Uterus (tissue), 4 donors: ENCODE results near the gene SLC9A1. TPM values are rescaled to one million over a fixed set of nuclear protein-coding genes. Genes with fewer than 3 reads are reported as not detected.

ENCODE experiments used
- DNase-seq, 2 donors: peaks; one replicate each; pipeline ENCODE4 v3.0.0-alpha.2; 2019 to 2020
- H3K27ac ChIP-seq, 2 donors: fragments of 200-600 bp; sonication (generic); 1 replicate in 1 of 2; 2 replicates in 1 of 2; pipeline ENCODE4 v1.5.1; 2016 to 2018
- H3K27me3 ChIP-seq, 2 donors: fragments of 200-600 bp; sonication (generic); one replicate each; pipeline ENCODE4 v1.5.1; 2018 to 2019; ENCODE audit warnings: control low read depth in 1 of 2
- H3K36me3 ChIP-seq, 2 donors: fragments of 200-600 bp; sonication (generic); one replicate each; pipeline ENCODE4 v1.5.1; 2019; ENCODE audit warnings: control low read depth in 1 of 2
- H3K4me1 ChIP-seq, 2 donors: fragments of 200-600 bp; sonication (generic); one replicate each; pipeline ENCODE4 v1.5.1; 2018 to 2019; ENCODE audit warnings: control low read depth in 1 of 2
- H3K4me3 ChIP-seq, 2 donors: fragments of 200-600 bp; sonication (generic); 1 replicate in 1 of 2; 2 replicates in 1 of 2; pipeline ENCODE4 v1.5.1; 2018 to 2019; ENCODE audit warnings: mild to moderate bottlenecking in 1 of 2
- H3K9me3 ChIP-seq, 2 donors: fragments of 200-600 bp; sonication (generic); one replicate each; pipeline ENCODE4 v1.5.1; 2019; ENCODE audit warnings: control low read depth in 1 of 2
- CTCF ChIP-seq, 4 experiments: fragments of 200-600 bp in 2 of 4; fragments of 450-650 bp in 2 of 4; sonication (generic) in 2 of 4; IDR thresholded peaks; one replicate each; pipeline ENCODE4 v1.5.1; 2016 to 2019; ENCODE audit warnings: antibody characterized with exemption in 4 of 4, mild to moderate bottlenecking in 2 of 4, moderate library complexity in 1 of 4
- POLR2A ChIP-seq, 2 donors: fragments of 450-650 bp; IDR thresholded peaks; one replicate each; pipeline ENCODE4 v1.6.1; 2016; ENCODE audit warnings: antibody characterized with exemption in 2 of 2, mild to moderate bottlenecking in 1 of 2, moderate library complexity in 1 of 2
- intact Hi-C: fragments of 100-400 bp; cut with DNase I; formaldehyde crosslinking; loops from one replicate; pipeline ENCODE4 v1.15.1; 2023; ENCODE audit warnings: low total_unique reads
- total RNA-seq, 4 donors: library from RNA; depleted of rRNA in 3 of 4; stranded (reverse); fragments of >200 nt in 3 of 4; gene quantifications; one replicate each; pipeline versions ENCODE4 v1.1.0 to v1.2.4, GENCODE V29; 2014 to 2023
- donor health status: DM: yes; HTN: yes; CAD: no.

The SLC9A1 gene
- total RNA-seq, 4 donors from 2014 or later = 3.1 to 33.6 (median 18.4) TPM

GRCh38 chr1:27147842-27148518 lies 6.9 kb downstream of the SLC9A1 start:
- intact Hi-C loops = no loop called here

GRCh38 chr1:27145934-27146354 lies 9.0 kb downstream of the SLC9A1 start:
- H3K4me3 ChIP-seq = no peak overlapping the region
- TF ChIP-seq CTCF (IDR thresholded peaks at IDR 0.05) (no peak), POLR2A (IDR thresholded peaks at IDR 0.05) (no peak)
- H3K4me1 ChIP-seq = peaks cover 0 to 14% of the 10 kb centered on the region in 2 donors

More at GRCh38 chr1:27147842-27148518, 6.9 kb downstream of the SLC9A1 start:
- H3K36me3 ChIP-seq = no peaks in the 10 kb centered on the region
- H3K4me3 ChIP-seq = no peak overlapping the region
- no peaks in the 10 kb centered on the region for H3K9me3 ChIP-seq
- TF ChIP-seq POLR2A (IDR thresholded peaks at IDR 0.05) (no peak), CTCF (IDR thresholded peaks at IDR 0.05) (no peak)
- H3K27me3 ChIP-seq = no peaks in the 10 kb centered on the region
- H3K27ac ChIP-seq = no peak overlapping the region
- DNase-seq = no peak
- peaks cover 0 to 14% of the 10 kb centered on the region in 2 donors for H3K4me1 ChIP-seq

DNA sequence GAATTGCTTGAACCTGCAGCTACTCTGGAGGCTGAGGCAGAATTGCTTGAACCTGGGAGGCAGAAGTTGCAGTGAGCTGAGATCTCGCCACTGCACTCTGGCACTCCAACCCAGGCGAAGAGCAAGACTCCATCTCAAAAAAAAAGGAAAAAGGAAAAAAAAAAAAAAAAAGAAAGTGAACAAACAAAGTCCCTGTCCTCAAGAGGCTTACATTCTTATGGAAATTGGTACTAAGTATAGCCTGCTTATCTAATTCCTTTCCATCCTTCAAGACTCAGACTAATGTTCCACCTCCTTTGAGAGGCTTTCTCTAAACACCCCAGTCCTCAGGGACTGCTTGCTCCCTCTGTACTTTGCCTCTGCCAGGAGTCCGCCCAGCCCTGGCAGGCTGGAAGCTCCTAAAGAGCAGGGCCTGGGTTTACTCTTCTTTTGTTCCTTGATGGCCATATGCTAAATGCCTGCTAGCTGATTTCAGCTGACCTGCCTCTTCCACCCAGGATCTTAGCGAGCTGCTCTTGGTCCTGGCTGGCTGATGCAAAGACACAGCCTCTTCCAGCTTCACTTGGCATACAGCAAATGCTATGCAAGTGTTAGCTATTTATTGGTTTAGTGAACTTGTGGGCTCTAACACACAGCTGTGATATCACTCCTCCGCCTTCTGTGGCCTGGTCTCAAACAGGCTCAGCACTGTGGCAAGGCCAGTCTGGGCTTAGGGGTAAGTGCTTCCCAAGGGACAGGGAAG lies 9.8 kb downstream of the SLC9A1 start:
- Histone ChIP-seq H3K36me3 (no peaks in the 10 kb centered on the region), H3K9me3 (no peaks in the 10 kb centered on the region), H3K4me3 (no peak overlapping the region), H3K27me3 (no peaks in the 10 kb centered on the region), H3K4me1 (peaks cover 0 to 14% of the 10 kb centered on the region in 2 donors), H3K27ac (peak overlapping the region; percentile 71 to 80)
- intact Hi-C loops = no loop called here
- DNase-seq = peak in 1 of 2 donors; percentile 33
- no peak for TF ChIP-seq POLR2A (IDR thresholded peaks at IDR 0.05)
- no peak for TF ChIP-seq CTCF (IDR thresholded peaks at IDR 0.05)

More at GRCh38 chr1:27145934-27146354, 9.0 kb downstream of the SLC9A1 start:
- Histone ChIP-seq H3K36me3 (no peaks in the 10 kb centered on the region), H3K27ac (peak overlapping the region; percentile 71 to 80), H3K27me3 (no peaks in the 10 kb centered on the region), H3K9me3 (no peaks in the 10 kb centered on the region)
- intact Hi-C loops = no loop called here
- DNase-seq = peak; percentile 60 to 71

GRCh38 chr1:27144049-27144748 lies 10.7 kb downstream of the SLC9A1 start:
- H3K4me3 ChIP-seq = no peak overlapping the region
- H3K27me3 ChIP-seq = no peaks in the 10 kb centered on the region
- H3K9me3 ChIP-seq = no peaks in the 10 kb centered on the region
- no peak for DNase-seq
- peak overlapping the region; percentile 71 to 80 for H3K27ac ChIP-seq
- no peaks in the 10 kb centered on the region for H3K36me3 ChIP-seq
- H3K4me1 ChIP-seq = peaks cover 0 to 14% of the 10 kb centered on the region in 2 donors
- no peak for TF ChIP-seq CTCF (IDR thresholded peaks at IDR 0.05)
- no peak for TF ChIP-seq POLR2A (IDR thresholded peaks at IDR 0.05)
- intact Hi-C loops = no loop called here
